ENCODE measurements around the gene XYLT1. TPM values are rescaled to one million over a fixed set of nuclear protein-coding genes. Genes with fewer than 3 reads are reported as not detected.

XYLT1 gene
- total RNA-seq, 1 donor from 2014 or later: 1.6 TPM

DNA sequence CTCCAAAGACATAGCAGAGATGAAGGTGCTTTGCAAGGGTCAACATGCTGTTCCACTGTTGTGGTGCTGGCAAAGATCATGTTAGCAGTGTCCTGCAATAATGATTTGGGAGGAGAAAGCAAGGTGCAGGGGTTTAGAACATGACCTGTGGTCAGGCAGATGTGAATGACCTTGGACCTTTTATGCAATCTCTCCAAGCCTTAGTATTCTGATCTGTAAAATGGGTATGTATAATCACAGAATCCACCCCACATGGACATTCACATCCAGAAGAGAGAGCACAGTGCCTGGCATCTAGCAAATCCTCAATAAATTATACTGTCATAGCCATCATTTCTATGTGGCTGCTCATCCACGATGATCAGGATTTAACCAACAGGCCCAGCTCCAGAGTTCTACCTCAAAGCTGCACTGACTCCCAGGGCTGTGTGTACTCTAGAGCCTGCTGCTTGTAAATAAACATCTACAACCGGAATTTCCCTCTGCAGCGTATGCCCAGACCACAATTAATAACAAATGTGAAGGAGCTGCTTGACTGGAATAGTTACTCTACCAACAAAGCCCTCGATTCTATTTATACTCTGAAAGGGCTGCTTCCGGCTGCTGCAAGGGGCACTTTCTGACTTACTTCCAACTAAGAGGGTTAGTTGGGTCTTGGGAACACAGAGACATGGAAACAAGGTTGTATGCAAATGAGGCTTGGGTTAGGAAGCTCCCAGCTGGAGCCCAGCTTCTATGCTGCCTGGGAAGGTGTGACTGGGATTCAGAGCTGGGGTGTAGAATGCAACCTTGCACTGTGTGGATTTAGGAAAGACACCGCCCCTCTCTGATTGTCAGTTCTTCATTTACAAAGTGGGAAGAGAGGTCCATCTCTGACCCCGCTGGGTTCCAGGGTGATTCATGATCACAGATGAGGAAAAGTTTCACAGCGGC, 265.2 kb downstream of the XYLT1 start:
- no peak for DNase-seq (ENCODE audit: low read depth)
- Histone ChIP-seq H3K36me3 (ENCODE audit: control insufficient read depth, insufficient read depth, low read length) (no peaks in the 10 kb centered on the region), H3K4me3 (ENCODE audit: low read depth, low read length) (no peak overlapping the region), H3K27me3 (ENCODE audit: control insufficient read depth, insufficient read depth, low read length) (no peaks in the 10 kb centered on the region)
- TF ChIP-seq, protein P1, sequence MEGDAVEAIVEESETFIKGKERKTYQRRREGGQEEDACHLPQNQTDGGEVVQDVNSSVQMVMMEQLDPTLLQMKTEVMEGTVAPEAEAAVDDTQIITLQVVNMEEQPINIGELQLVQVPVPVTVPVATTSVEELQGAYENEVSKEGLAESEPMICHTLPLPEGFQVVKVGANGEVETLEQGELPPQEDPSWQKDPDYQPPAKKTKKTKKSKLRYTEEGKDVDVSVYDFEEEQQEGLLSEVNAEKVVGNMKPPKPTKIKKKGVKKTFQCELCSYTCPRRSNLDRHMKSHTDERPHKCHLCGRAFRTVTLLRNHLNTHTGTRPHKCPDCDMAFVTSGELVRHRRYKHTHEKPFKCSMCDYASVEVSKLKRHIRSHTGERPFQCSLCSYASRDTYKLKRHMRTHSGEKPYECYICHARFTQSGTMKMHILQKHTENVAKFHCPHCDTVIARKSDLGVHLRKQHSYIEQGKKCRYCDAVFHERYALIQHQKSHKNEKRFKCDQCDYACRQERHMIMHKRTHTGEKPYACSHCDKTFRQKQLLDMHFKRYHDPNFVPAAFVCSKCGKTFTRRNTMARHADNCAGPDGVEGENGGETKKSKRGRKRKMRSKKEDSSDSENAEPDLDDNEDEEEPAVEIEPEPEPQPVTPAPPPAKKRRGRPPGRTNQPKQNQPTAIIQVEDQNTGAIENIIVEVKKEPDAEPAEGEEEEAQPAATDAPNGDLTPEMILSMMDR (IDR thresholded peaks at IDR 0.05; ENCODE audit: insufficient read depth, low read length, poor library complexity, severe bottlenecking): no peak

DNA sequence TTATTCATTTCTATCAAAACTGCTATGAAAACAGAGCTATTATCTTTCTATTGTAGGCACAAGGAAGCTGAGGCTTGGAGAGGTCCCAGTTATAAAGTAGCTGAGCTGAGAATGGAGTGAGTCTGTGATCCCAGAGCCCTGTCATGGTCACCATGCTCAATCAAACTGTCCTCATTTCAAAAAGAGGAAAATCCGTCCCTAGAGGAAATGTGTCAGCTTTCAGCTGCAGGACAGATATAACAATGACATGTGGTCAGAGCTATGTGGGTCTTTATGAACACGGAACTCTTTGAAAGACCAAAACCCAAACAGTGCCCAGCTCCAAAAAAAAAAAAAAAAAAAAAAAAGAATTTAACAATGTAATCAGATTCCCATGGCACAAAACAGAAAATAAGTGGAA, 266.1 kb downstream of the XYLT1 start:
- Histone ChIP-seq H3K4me3 (ENCODE audit: low read depth, low read length) (no peak overlapping the region), H3K36me3 (ENCODE audit: control insufficient read depth, insufficient read depth, low read length) (no peaks in the 10 kb centered on the region), H3K27me3 (ENCODE audit: control insufficient read depth, insufficient read depth, low read length) (no peaks in the 10 kb centered on the region)
- no peak for DNase-seq (ENCODE audit: low read depth)
- TF ChIP-seq, protein P1 (IDR thresholded peaks at IDR 0.05; ENCODE audit: insufficient read depth, low read length, poor library complexity, severe bottlenecking): no peak

DNA sequence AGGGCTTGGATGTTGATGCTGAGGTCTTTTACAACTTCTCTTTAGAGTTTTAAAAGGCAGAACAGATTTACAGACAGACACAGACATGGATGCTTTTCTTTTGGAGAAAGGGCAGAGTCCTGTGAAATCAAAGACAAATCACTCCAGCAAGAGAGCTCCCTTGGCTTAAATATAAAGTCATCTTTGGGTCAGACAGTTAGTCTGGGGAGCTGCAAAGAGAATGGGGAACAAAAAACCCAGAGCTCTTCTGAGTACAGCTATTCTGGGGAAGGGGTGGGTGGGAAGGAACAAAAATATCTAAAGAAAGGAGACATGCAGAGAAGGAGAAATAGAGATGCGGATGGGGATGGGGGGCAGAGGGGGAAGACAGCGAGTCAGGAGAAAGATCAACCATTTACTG, 266.6 kb downstream of the XYLT1 start:
- no peak for DNase-seq (ENCODE audit: low read depth)
- Histone ChIP-seq H3K36me3 (ENCODE audit: control insufficient read depth, insufficient read depth, low read length) (no peaks in the 10 kb centered on the region), H3K4me3 (ENCODE audit: low read depth, low read length) (no peak overlapping the region), H3K27me3 (ENCODE audit: control insufficient read depth, insufficient read depth, low read length) (no peaks in the 10 kb centered on the region)
- TF ChIP-seq, protein P1 (IDR thresholded peaks at IDR 0.05; ENCODE audit: insufficient read depth, low read length, poor library complexity, severe bottlenecking): no peak

DNA sequence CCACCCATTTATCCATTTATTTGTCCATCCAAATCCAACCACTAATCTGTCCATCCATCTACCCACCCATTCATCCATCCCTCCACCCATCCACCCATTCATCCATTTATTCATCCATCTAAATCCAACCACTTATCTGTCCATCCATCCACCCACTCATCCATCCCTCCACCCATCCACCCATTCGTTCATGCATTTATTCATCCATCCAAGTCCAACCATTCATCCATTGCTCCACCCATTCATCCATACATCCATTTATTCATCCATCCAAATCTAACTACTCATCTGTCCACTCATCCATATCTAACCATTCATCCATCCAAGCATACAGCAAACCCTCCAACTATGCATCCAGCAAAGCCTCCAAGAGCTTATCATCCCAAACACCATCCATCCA, 267.3 kb downstream of the XYLT1 start:
- no peaks in the 10 kb centered on the region for H3K36me3 ChIP-seq (ENCODE audit: control insufficient read depth, insufficient read depth, low read length)
- DNase-seq (ENCODE audit: low read depth): no peak
- no peaks in the 10 kb centered on the region for H3K27me3 ChIP-seq (ENCODE audit: control insufficient read depth, insufficient read depth, low read length)
- no peak overlapping the region for H3K4me3 ChIP-seq (ENCODE audit: low read depth, low read length)
- TF ChIP-seq, protein P1 (IDR thresholded peaks at IDR 0.05; ENCODE audit: insufficient read depth, low read length, poor library complexity, severe bottlenecking): no peak

DNA sequence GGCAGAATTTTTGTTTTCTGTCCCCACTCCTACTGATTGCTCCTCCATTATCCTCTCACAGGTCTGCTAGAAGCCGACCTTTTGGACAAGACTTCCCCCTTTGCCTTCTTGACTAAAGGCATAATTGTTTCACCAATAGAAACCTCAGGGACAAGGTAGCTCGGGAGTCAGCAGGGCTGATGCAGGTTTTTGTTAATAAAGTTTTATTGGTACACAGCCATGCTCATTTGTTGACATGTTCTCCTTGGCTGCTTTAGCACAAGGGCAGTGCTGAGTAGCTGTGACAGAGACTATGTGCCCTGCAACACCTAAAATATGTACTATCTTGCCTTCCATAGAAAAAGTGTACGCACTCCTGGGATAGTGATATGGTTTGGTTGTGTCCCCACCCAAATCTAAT, 271.6 kb downstream of the XYLT1 start:
- no peak overlapping the region for H3K4me3 ChIP-seq (ENCODE audit: low read depth, low read length)
- H3K27me3 ChIP-seq (ENCODE audit: control insufficient read depth, insufficient read depth, low read length): no peaks in the 10 kb centered on the region
- H3K36me3 ChIP-seq (ENCODE audit: control insufficient read depth, insufficient read depth, low read length): no peaks in the 10 kb centered on the region
- TF ChIP-seq, protein P1 (IDR thresholded peaks at IDR 0.05; ENCODE audit: insufficient read depth, low read length, poor library complexity, severe bottlenecking): no peak
- no peak for DNase-seq (ENCODE audit: low read depth)
